Mesendoderm (in vitro differentiated cells): Measurements from ENCODE around the gene ALG10.
"Not testable (repeated sequence)": the region's sequence is repeated elsewhere in the genome, so short reads cannot be mapped to it uniquely, and the experiment has no call there.

ENCODE experiments used
- DNase-seq: peaks from one replicate; pipeline ENCODE4 v3.0.0; 2013
- H2AK5ac ChIP-seq: 2 replicates; pipeline ENCODE4 v1.6.1; 2013; ENCODE audit warnings: low read length, inconsistent platforms
- H2BK120ac ChIP-seq: 2 replicates; pipeline ENCODE4 v1.6.1; 2013; ENCODE audit warnings: low read depth, mild to moderate bottlenecking, low read length, moderate library complexity, mixed read lengths
- H2BK15ac ChIP-seq: replicated peaks from 2 replicates; pipeline ENCODE4 v1.6.1; 2013; ENCODE audit warnings: low read depth, mild to moderate bottlenecking, moderate library complexity
- H2BK5ac ChIP-seq: 2 replicates; pipeline ENCODE4 v1.6.1; 2013; ENCODE audit warnings: low read length, inconsistent platforms
- H3K18ac ChIP-seq: 2 replicates; pipeline ENCODE4 v1.6.1; 2013; ENCODE audit warnings: mild to moderate bottlenecking, low read length, mixed read lengths
- H3K23ac ChIP-seq: one replicate; pipeline ENCODE4 v1.6.1; 2013; ENCODE audit warnings: low read length
- H3K27ac ChIP-seq: 2 replicates; pipeline ENCODE4 v1.5.1; 2013; ENCODE audit warnings: low read depth, mild to moderate bottlenecking, inconsistent platforms, low read length, moderate library complexity
- H3K27me3 ChIP-seq: 2 replicates; pipeline ENCODE4 v1.6.1; 2013; ENCODE audit warnings: low read length, control low read depth, mild to moderate bottlenecking, inconsistent platforms; ENCODE audit not compliant: insufficient read depth, poor library complexity
- H3K36me3 ChIP-seq: 2 replicates; pipeline ENCODE4 v1.6.1; 2013; ENCODE audit warnings: low read length, inconsistent platforms; ENCODE audit not compliant: control insufficient read depth, insufficient read depth
- H3K4ac ChIP-seq: one replicate; pipeline ENCODE4 v1.6.1; 2013; ENCODE audit warnings: low read depth, mild to moderate bottlenecking, low read length, moderate library complexity
- H3K4me1 ChIP-seq: 2 replicates; pipeline ENCODE4 v1.6.1; 2013; ENCODE audit warnings: low read depth, low read length, inconsistent platforms; ENCODE audit not compliant: control insufficient read depth
- H3K4me2 ChIP-seq: 2 replicates; pipeline ENCODE4 v1.6.1; 2013; ENCODE audit warnings: low read length
- H3K4me3 ChIP-seq: 2 replicates; pipeline ENCODE4 v1.5.1; 2013; ENCODE audit warnings: mild to moderate bottlenecking, low read length
- H3K56ac ChIP-seq: one replicate; pipeline ENCODE4 v1.6.1; 2013; ENCODE audit warnings: low read length
- H3K79me1 ChIP-seq: 2 replicates; pipeline ENCODE4 v1.6.1; 2013; ENCODE audit warnings: low read length, inconsistent platforms
- H3K79me2 ChIP-seq: 2 replicates; pipeline ENCODE4 v1.6.1; 2013; ENCODE audit warnings: mild to moderate bottlenecking, low read length; ENCODE audit not compliant: control insufficient read depth, insufficient read depth
- H3K9ac ChIP-seq: 2 replicates; pipeline ENCODE4 v1.6.1; 2013; ENCODE audit warnings: low read length, inconsistent platforms
- H4K5ac ChIP-seq: one replicate; pipeline ENCODE4 v1.6.1; 2013; ENCODE audit warnings: low read length
- H4K8ac ChIP-seq: one replicate; pipeline ENCODE4 v1.6.1; 2013; ENCODE audit warnings: low read depth, mild to moderate bottlenecking, control low read depth, low read length, moderate library complexity
- WGBS: extraction: QIAGEN DNeasy Blood & Tissue Kit; methylation state at CpG from one replicate; pipeline ENCODE4 v1.1.7; 2013; ENCODE audit warnings: low lambda C conversion rate, missing lambda C conversion rate; ENCODE audit not compliant: insufficient coverage; ENCODE audit errors: extremely low coverage; 5-methylcytosine and 5-hydroxymethylcytosine counted together

The ALG10 gene

DNA sequence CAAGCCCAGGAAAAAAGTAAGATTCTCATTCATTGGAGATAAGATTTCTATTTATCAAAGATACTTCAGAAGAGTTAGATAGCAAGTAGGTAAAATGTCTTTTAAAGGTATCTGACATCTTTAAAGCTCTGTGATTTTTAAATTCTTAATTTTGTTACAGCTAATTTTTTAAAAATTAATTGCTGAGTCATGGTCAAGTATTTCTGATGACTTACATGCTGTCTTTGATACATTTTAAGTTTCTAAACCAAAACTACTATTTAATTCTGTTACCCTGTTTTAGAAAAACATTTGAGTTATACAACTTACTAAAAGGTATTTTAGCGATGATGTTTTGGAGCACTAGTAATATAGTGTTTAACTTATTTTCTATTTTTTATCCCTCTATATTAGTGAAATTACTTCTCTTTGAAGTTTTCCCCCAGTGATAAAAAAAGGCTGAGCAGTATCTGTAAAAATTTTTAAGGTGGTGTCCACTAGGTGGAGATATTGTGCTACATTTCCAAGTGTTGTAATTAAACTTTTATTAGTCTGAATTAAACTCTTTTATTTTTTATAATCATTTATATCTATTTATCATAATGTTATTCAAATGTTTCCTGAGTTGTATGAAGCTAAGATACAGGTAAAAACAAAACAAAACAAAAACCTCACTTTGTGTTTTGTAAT is 11.5 kb downstream of the ALG10 start:
- Histone ChIP-seq H3K36me3 (no peaks in the 10 kb centered on the region), H3K9ac (no peak overlapping the region), H2AK5ac (no peak overlapping the region), H3K27me3 (no peaks in the 10 kb centered on the region), H3K56ac (no peak overlapping the region), H3K4ac (no peak overlapping the region), H3K18ac (no peak overlapping the region), H3K23ac (no peak overlapping the region), H3K4me3 (no peak overlapping the region), H3K79me1 (no peaks in the 10 kb centered on the region), H3K4me1 (no peaks in the 10 kb centered on the region), H3K27ac (no peak overlapping the region), H2BK120ac (no peak overlapping the region), H4K8ac (no peak overlapping the region), H3K79me2 (no peaks in the 10 kb centered on the region), H2BK15ac (no peak overlapping the region), H4K5ac (no peak overlapping the region), H2BK5ac (no peak overlapping the region), H3K4me2 (no peak overlapping the region)
- DNase-seq: peak; percentile 19
- WGBS: no CpG with 5 or more reads among the region's 1 CpG

DNA sequence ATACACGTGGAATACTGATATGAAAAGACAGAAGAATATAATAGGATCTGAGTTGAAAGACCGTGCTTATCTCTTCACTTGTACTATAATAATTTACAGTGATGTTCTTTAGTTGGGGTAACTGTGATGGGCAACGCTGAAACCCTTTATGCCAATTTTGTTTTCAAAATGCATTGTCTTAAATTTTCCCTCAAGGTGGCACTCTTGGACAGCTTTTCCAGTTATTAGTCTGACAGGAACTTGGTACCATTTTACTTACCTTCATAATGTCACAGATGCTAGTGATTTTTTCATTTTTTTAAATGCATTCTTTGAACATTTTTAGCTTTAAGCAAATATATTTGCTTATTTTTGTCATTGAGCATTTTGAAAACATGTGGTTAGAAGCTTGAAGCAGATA is 16.1 kb downstream of the ALG10 start:
- not testable (repeated sequence) for H3K79me1 ChIP-seq, H3K36me3 ChIP-seq, H3K9ac ChIP-seq, H2BK5ac ChIP-seq, H3K4ac ChIP-seq, H4K5ac ChIP-seq, DNase-seq, H4K8ac ChIP-seq, H3K27me3 ChIP-seq, H2AK5ac ChIP-seq, H3K18ac ChIP-seq, H2BK120ac ChIP-seq, H3K23ac ChIP-seq, H3K56ac ChIP-seq, H2BK15ac ChIP-seq, H3K79me2 ChIP-seq, H3K4me3 ChIP-seq, H3K27ac ChIP-seq, H3K4me1 ChIP-seq, H3K4me2 ChIP-seq
- no CpG with 5 or more reads among the region's 3 CpGs for WGBS

DNA sequence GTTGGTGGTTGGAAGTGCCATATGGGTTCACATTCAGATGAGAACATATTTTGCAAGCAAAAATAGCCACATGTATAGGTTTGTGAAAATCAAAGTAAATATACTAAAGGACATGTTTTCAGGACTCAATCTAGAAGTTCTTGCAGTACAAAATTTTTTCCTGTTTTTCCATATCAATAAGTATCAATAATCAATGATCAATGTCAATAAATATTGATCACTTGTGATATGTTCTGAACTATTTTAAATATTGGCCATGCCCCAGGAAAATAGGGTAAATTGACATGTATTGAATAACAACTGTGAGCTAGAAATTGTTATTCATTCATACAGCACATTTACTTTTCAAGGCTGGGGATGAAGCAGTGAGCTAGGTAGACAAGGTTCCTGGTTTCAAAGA is 24.3 kb downstream of the ALG10 start:
- H2BK5ac ChIP-seq: no peak overlapping the region
- no peak overlapping the region for H3K9ac ChIP-seq
- no peak overlapping the region for H3K18ac ChIP-seq
- H3K4me3 ChIP-seq: no peak overlapping the region
- no peak overlapping the region for H3K27ac ChIP-seq
- no peak overlapping the region for H2AK5ac ChIP-seq
- no peak overlapping the region for H3K4me2 ChIP-seq
- no peak overlapping the region for H2BK15ac ChIP-seq
- no peaks in the 10 kb centered on the region for H3K4me1 ChIP-seq
- no peak overlapping the region for H3K23ac ChIP-seq
- H3K79me1 ChIP-seq: no peaks in the 10 kb centered on the region
- H3K27me3 ChIP-seq: no peaks in the 10 kb centered on the region
- H2BK120ac ChIP-seq: no peak overlapping the region
- H3K79me2 ChIP-seq: no peaks in the 10 kb centered on the region
- no peaks in the 10 kb centered on the region for H3K36me3 ChIP-seq
- H4K5ac ChIP-seq: no peak overlapping the region
- no peak overlapping the region for H3K4ac ChIP-seq
- no peak overlapping the region for H3K56ac ChIP-seq
- no peak overlapping the region for H4K8ac ChIP-seq
- DNase-seq: no peak

DNA sequence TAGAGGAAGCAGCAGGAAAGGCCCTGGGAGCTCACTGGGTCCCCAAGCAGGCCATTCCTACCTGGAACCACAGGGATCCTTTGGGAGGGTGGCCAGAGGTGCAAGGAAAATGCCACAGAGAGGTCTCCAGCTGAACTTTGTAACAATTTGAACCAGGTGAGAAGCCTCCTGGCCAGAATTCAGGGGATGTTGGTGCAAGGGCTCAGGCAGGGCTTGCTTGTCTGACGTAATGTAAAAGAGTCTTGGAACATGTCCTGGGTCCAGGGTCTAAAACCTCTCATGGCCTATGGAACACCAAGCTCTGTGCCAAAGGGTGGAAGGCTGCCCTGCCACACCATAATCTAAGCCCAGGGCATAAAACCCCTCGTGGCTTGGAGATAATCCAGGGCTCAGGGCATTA is 25.6 kb downstream of the ALG10 start:
- not testable (repeated sequence) for H3K79me2 ChIP-seq, H3K4ac ChIP-seq, H3K4me2 ChIP-seq, H2BK120ac ChIP-seq, H3K4me3 ChIP-seq, H4K8ac ChIP-seq, DNase-seq, H3K9ac ChIP-seq, H3K4me1 ChIP-seq, H2BK5ac ChIP-seq, H2AK5ac ChIP-seq, H3K36me3 ChIP-seq, H4K5ac ChIP-seq, H3K27me3 ChIP-seq, H2BK15ac ChIP-seq, H3K56ac ChIP-seq, H3K27ac ChIP-seq, H3K18ac ChIP-seq, H3K23ac ChIP-seq, H3K79me1 ChIP-seq
- WGBS: no CpG with 5 or more reads among the region's 2 CpGs

DNA sequence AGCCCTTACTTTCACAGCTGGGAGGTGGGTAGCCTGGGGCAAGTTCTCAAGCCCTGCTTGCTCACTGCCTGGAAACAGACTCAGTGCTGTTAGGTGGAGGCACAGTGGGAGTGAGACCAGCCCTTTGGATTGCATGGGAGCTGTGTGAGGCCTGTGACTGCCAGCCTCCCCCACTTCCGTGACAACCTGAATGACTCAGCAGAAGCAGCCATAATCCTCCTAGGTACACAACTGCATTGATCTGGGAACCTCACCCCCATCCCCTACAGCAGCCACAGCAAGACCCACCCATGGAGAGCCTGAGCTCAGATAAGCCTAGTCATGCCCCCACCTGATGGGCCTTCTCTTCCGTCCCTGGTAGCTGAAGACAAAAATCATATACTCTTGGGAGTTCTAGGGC is 26.4 kb downstream of the ALG10 start:
- H3K4me3 ChIP-seq: no peak overlapping the region

DNA sequence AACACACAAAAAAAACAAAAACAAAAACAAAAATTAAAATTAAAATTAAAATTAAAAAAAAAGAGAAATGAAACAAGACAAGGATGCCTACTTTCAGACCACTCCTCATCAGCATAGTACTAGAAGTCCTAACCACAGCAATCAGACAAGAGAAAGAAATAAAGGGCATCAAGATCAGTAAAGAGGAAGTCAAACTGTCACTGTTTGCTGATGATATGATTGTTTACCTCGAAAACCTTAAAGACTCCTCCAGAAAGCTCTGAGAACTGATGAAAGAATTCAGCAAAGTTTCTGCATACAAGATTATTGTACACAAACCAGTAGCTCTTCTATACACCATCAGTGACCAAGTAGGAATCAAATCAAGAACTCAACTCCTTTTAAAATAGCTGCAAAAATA is 29.2 kb downstream of the ALG10 start:
- H3K4ac ChIP-seq: no peak overlapping the region
- no peak overlapping the region for H3K56ac ChIP-seq

More for the DNA sequence above, 26.4 kb downstream of the ALG10 start:
- Histone ChIP-seq H3K79me1 (no peaks in the 10 kb centered on the region), H3K36me3 (no peaks in the 10 kb centered on the region), H3K27ac (no peak overlapping the region), H3K27me3 (no peaks in the 10 kb centered on the region), H3K18ac (no peak overlapping the region), H3K23ac (no peak overlapping the region), H3K79me2 (no peaks in the 10 kb centered on the region), H3K4me2 (no peak overlapping the region), H4K8ac (no peak overlapping the region), H3K4me1 (no peaks in the 10 kb centered on the region), H3K9ac (no peak overlapping the region), H2BK120ac (no peak overlapping the region), H3K56ac (no peak overlapping the region), H3K4ac (no peak overlapping the region), H4K5ac (no peak overlapping the region), H2AK5ac (no peak overlapping the region), H2BK5ac (no peak overlapping the region), H2BK15ac (no peak overlapping the region)
- WGBS: no CpG with 5 or more reads among the region's 2 CpGs
- no peak for DNase-seq

More for the DNA sequence above, 29.2 kb downstream of the ALG10 start:
- no peaks in the 10 kb centered on the region for H3K27me3 ChIP-seq
- WGBS: no CpG with 5 or more reads among the region's 1 CpG
- H3K23ac ChIP-seq: no peak overlapping the region
- no peak overlapping the region for H3K4me3 ChIP-seq
- no peaks in the 10 kb centered on the region for H3K79me1 ChIP-seq
- H3K79me2 ChIP-seq: no peaks in the 10 kb centered on the region
- H4K8ac ChIP-seq: no peak overlapping the region
- H2AK5ac ChIP-seq: no peak overlapping the region
- no peak overlapping the region for H3K27ac ChIP-seq
- H2BK120ac ChIP-seq: no peak overlapping the region
- H3K18ac ChIP-seq: no peak overlapping the region
- no peak overlapping the region for H3K9ac ChIP-seq
- no peaks in the 10 kb centered on the region for H3K36me3 ChIP-seq
- no peak overlapping the region for H2BK5ac ChIP-seq
- DNase-seq: no peak
- no peak overlapping the region for H4K5ac ChIP-seq
- H3K4me1 ChIP-seq: no peaks in the 10 kb centered on the region
- H2BK15ac ChIP-seq: no peak overlapping the region
- H3K4me2 ChIP-seq: no peak overlapping the region
